ENCODE results near the gene KANSL1. TPM values are rescaled to one million over a fixed set of nuclear protein-coding genes. Genes with fewer than 3 reads are reported as not detected.

KANSL1 gene
- total and polyA plus RNA-seq, 2 of the 4 experiments (the other 2 are of a cell fraction) = 19.1 to 49.6 TPM

DNA sequence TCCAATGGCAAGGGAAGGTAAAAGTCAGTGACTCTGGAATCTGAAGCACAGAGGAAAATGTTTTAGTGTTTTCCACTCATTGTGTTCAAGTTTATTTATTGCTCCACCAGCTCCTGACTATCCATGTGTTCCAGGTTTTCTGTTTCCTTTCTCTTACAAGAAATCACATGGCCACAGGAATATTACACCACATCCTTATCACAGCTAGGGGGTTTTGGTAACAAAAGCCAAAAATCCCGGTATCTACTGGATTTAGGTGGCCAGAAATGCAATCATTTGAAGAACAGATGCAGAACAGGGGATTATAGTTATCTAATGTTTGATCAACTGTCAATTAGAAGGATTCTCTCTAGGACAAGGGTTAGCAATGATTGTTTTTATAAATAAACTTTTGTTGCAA is 146.3 kb downstream of the KANSL1 start:
- H3K36me3 ChIP-seq (ENCODE audit: control insufficient read depth, insufficient read depth, low read length) = peaks cover 40% of the 10 kb centered on the region

More for the DNA sequence above, 146.3 kb downstream of the KANSL1 start:
- H2BK15ac ChIP-seq (ENCODE audit: low read depth, low read length) = no peak overlapping the region
- H3K14ac ChIP-seq (replicated peaks; ENCODE audit: low read depth, low read length) = no peak overlapping the region
- ChIA-PET CTCF (interaction anchor here (0.6 to 1.2 kb wide), 2 partner anchors 146 to 165 kb away, joined by 3 read pairs; no protein-coding TSS in a partner anchor), POLR2A (ENCODE audit: unreplicated experiment) (no interaction called here)
- no peak overlapping the region for H2AFZ ChIP-seq (replicated peaks; ENCODE audit: low read length, poor library complexity)
- no peak overlapping the region for H4K5ac ChIP-seq (ENCODE audit: low read depth, low read length)
- no TSS peak for BruUV-seq (replicated peaks)
- H3K56ac ChIP-seq (ENCODE audit: extremely low read depth, insufficient read depth, low read length) = no peak overlapping the region
- H3K18ac ChIP-seq (ENCODE audit: low read depth, low read length) = no peak overlapping the region
- H3K4ac ChIP-seq (ENCODE audit: low read depth, low read length) = no peak overlapping the region
- intact Hi-C loops (cut with micrococcal nuclease) (loop anchor here (10.0 kb wide), 1 partner anchor 48 kb away; no protein-coding TSS in a partner anchor), dilution Hi-C loops (cut with HindIII; ENCODE audit: low sequenced_read_pairs, unreplicated experiment) (no loop called here), in situ Hi-C loops (cut with MboI; ENCODE audit: low sequenced_read_pairs) (no loop called here)
- H2BK20ac ChIP-seq (ENCODE audit: low read depth, low read length) = no peak overlapping the region
- peaks cover 30 to 61% of the 10 kb centered on the region in 2 experiments for H3K79me1 ChIP-seq (ENCODE audit: low read depth in 1 of 2, low read length in 2 of 2)
- no peaks in the 10 kb centered on the region; the same call in 1 of the 2 replicates for H3K9me1 ChIP-seq (ENCODE audit: insufficient read depth, low read length)
- H3K9ac ChIP-seq (ENCODE audit: low read depth, low read length) = no peak overlapping the region
- peaks cover 35% of the 10 kb centered on the region for H4K20me1 ChIP-seq (ENCODE audit: insufficient read depth, low read length)
- WGBS, 2 experiments (ENCODE audit: extremely low coverage in 2 of 2, insufficient read length in 1 of 2) = no CpG with 5 or more reads among the region's 1 CpG
- H3K23ac ChIP-seq (ENCODE audit: low read depth, low read length) = no peak overlapping the region
- H3K27me3 ChIP-seq (ENCODE audit: control insufficient read depth, insufficient read depth, low read length) = no peaks in the 10 kb centered on the region
- H2BK120ac ChIP-seq (ENCODE audit: low read depth, low read length) = no peak overlapping the region
- ATAC-seq (ENCODE audit: low read depth) = no peak
- no peak overlapping the region for H3K4me3 ChIP-seq (ENCODE audit: insufficient read depth, low read depth, low read length)
- H2AK5ac ChIP-seq (ENCODE audit: low read depth, low read length) = no peak overlapping the region
- H2BK5ac ChIP-seq (ENCODE audit: low read depth, low read length, poor library complexity, severe bottlenecking) = no peak overlapping the region
- no peaks in the 10 kb centered on the region for H3K9me3 ChIP-seq (ENCODE audit: control insufficient read depth, insufficient read depth, low read length)
- no peak overlapping the region for H3K27ac ChIP-seq (ENCODE audit: insufficient read depth, low read length)
- peak; percentile 24 for DNase-seq
- no peak overlapping the region for H2AK9ac ChIP-seq (replicated peaks; ENCODE audit: low read depth, low read length, poor library complexity)
- H3K4me1 ChIP-seq (ENCODE audit: control insufficient read depth, insufficient read depth, low read length) = no peaks in the 10 kb centered on the region; the same call in 1 of the 2 replicates
- TF ChIP-seq USF2 (IDR thresholded peaks at IDR 0.05; ENCODE audit: low read depth, low read length) = no peak
- peak; percentile 36; the same call in 1 of the 2 replicates for TF ChIP-seq MXI1 (IDR thresholded peaks at IDR 0.05; ENCODE audit: borderline replicate concordance, low read depth, low read length)
- H4K8ac ChIP-seq (ENCODE audit: low read depth in 2 of 2, low read length in 2 of 2) = no peak overlapping the region
- H3K4me2 ChIP-seq (ENCODE audit: low read depth, low read length) = no peak overlapping the region
- H4K91ac ChIP-seq (ENCODE audit: insufficient read depth, low read depth, low read length) = no peak overlapping the region

Measured in IMR-90 (cell line).